ENCODE results near the gene ARMH2.

ARMH2 gene

GRCh38 chr6:24798740-24799540, at the start of gene ARMH2:
ARMH2 (minus strand) TSS chr6:24798917; CDS start chr6:24798857, 60 bp downstream.
- DNase-seq (ENCODE audit: low read depth in 2 of 2, low spot score in 1 of 2): no peak

GRCh38 chr6:24848461-24848860, 49.7 kb upstream of the ARMH2 start:
- DNase-seq (ENCODE audit: low read depth in 2 of 2, low spot score in 1 of 2): no peak

DNA sequence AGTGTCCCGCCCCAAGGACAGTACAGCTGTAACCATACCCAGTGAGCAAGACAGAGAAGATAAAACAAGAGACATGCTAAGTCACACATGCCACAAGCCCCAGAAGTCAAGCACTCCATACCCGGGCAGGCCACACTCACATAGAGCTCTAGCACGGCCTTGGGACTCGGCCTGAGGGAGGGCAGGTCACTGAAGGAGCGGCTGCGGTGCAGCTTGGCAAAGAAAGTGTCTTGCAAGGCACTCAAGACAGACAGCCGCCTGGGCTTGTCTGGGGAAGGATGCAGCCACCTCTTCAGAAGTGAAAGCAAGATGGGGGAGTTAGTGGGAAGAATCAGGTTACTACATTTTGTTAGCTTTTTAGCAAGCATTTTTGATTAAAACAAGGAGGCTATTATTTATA, 48.7 kb upstream of the ARMH2 start:
- DNase-seq (ENCODE audit: low read depth in 2 of 2, low spot score in 1 of 2): no peak

GRCh38 chr6:24845578-24845977, 46.9 kb upstream of the ARMH2 start:
- no peak for DNase-seq (ENCODE audit: low read depth in 2 of 2, low spot score in 1 of 2)

- no peak for DNase-seq (ENCODE audit: low read depth in 2 of 2, low spot score in 1 of 2)
Measured at GRCh38 chr6:24844903-24845302, 46.2 kb upstream of the ARMH2 start.

DNA sequence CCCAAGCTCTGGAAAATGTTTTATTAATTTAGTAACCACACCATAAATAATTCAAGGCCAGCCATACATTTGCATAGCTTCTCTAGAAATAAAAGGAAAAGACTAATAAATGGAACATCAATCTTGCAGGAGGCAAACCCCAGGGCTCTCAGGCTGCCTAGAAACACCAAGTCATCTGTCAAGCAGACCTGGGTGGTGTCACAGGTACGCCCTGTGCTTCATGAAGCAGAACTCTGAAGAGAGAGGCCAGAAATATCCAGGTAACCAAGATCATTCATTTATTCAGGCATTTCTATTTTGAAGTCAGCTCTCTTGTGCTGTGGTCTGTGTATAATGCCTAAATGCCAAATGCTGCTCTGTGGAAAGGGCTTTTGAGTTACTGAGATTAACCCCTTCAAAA, 45.3 kb upstream of the ARMH2 start:
- DNase-seq (ENCODE audit: low read depth in 2 of 2, low spot score in 1 of 2): no peak

- no peak for DNase-seq (ENCODE audit: low read depth in 2 of 2, low spot score in 1 of 2)
Measured at GRCh38 chr6:24840187-24840586, 41.5 kb upstream of the ARMH2 start.

GRCh38 chr6:24838994-24839393, 40.3 kb upstream of the ARMH2 start:
- no peak for DNase-seq (ENCODE audit: low read depth in 2 of 2, low spot score in 1 of 2)

GRCh38 chr6:24838081-24838480, 39.4 kb upstream of the ARMH2 start:
- DNase-seq (ENCODE audit: low read depth in 2 of 2, low spot score in 1 of 2): no peak

DNA sequence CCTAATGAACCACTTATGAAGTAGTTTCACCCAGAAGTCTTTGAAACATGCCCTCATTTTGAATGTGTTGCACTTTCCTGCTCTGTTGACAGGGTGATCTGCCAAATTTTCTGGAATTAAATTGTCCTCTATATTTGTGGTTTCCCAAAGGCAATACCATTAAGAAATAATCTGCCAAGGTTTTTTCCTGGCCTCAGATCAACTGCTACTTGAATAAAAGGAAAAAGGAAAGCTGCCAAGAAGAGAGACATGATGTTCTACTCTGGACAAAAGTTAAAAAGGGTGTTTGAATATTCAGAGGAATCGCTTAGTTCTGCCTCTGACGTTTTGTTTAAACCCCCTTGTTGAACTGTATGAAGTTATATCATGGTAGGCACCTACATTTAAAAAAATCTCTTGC, 37.4 kb upstream of the ARMH2 start:
- DNase-seq (ENCODE audit: low read depth in 2 of 2, low spot score in 1 of 2): no peak

DNA sequence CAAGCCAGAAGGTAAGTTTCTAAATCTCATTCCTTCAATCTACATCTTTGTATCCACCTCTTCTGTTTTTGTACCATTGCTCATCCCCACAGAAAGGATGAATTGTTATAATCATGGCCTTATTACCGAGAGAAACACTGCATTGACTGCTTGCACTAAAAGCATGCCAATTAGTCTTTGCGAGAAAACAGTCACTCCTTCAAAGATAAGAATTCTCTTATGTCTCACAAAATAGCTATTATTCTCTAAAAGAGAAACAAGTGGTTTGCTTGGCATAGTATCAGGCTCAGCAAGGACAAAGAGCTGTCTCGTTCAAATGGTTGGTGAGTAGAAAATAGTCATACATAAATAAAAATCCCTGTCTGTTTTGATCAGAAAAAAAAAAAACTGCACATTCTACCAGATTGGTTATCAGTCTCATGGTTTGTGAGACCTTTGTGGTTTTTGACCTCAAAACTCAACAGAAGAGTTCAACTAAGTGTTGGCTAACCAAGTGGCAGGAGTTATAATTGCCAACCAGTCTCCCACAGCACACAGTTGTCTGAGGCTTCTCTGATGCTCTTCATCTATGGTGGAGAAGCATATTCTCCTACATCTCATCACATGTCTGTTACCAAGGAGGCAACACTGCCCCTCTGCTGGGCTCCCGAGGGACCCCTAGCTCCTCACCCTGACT, 35.1 kb upstream of the ARMH2 start:
- DNase-seq (ENCODE audit: low read depth in 2 of 2, low spot score in 1 of 2): no peak

DNA sequence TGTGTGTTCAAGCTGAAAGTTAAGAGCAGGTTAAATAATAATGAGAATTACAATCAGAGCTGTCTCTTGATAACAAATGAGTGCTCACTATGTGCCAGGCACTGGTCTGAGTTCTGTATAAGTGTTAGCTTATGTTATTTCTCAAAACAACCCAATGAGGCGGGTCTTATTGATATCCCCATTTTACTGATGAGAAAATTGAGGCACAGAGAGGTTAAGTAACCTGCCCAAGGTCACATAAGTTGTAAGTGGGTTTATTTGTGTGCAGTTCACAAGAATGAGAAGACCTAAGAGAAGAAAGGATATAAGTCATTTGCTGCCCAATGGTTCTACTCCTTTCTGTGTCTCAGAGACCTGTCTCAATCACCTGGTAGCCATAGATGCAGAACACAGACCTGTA, 34.1 kb upstream of the ARMH2 start:
- DNase-seq (ENCODE audit: low read depth in 2 of 2, low spot score in 1 of 2): no peak

- DNase-seq (ENCODE audit: low read depth in 2 of 2, low spot score in 1 of 2): no peak
Measured at GRCh38 chr6:24831771-24832716, 33.3 kb upstream of the ARMH2 start.

DNA sequence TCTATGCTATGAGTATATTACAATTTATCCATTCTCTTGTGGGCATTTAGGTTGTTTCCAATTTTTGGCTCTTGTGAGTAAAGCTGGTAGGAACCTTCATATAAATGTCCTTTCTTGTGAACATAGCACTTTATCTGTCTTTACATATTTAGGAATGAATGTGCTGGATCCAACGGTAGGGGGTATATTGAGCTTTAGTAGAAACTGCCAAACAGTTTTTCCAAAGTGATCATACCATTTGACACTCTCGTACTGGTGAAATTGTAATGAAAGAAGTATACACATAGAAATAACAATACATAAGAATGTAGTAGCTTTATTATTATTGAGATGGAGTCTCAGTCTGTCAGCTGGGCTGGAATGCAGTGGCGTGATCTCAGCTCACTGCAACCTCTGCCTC, 30.9 kb upstream of the ARMH2 start:
- DNase-seq (ENCODE audit: low read depth in 2 of 2, low spot score in 1 of 2): no peak

DNA sequence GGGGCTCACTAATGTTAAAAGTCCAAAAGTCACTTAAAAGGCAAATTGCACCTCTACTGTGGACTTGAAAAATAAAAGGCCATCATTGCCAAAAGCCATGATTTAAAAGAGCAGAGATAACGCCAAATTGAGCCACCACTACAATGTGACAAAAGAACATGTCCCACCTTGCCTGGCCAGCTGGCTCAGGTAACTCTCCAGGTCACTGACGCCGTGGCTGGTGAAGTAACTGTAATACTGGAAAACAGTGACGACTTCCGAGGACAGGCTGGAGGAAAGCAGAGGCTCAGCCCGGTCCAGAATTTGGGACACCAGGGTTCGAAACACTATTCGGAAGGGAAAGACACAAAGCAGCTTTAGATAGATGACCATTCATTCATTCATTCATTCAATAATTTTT, 29.3 kb upstream of the ARMH2 start:
- no peak for DNase-seq (ENCODE audit: low read depth in 2 of 2, low spot score in 1 of 2)

DNA sequence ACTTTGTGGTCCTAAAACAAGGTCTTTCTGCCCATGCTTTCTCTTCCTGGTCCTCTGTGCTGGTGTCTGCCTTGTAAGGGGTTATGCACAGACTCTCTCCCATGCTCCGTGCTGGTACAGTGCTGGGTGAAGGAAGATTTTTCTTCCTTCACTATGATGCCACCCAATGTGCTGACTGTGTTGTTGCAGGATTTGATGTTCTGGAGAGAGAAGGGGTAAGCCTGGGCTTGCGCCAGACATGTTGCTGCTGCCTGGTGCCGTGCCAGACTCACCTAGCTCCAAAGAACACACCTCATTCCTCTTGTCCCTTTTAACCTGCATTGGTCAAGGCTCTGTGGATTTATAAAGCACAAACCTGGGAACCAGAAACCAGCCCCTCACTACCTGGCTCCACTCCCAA, 28.4 kb upstream of the ARMH2 start:
- DNase-seq (ENCODE audit: low read depth in 2 of 2, low spot score in 1 of 2): no peak

- DNase-seq (ENCODE audit: low read depth in 2 of 2, low spot score in 1 of 2): no peak
Measured at GRCh38 chr6:24825130-24825630, 26.5 kb upstream of the ARMH2 start.

DNA sequence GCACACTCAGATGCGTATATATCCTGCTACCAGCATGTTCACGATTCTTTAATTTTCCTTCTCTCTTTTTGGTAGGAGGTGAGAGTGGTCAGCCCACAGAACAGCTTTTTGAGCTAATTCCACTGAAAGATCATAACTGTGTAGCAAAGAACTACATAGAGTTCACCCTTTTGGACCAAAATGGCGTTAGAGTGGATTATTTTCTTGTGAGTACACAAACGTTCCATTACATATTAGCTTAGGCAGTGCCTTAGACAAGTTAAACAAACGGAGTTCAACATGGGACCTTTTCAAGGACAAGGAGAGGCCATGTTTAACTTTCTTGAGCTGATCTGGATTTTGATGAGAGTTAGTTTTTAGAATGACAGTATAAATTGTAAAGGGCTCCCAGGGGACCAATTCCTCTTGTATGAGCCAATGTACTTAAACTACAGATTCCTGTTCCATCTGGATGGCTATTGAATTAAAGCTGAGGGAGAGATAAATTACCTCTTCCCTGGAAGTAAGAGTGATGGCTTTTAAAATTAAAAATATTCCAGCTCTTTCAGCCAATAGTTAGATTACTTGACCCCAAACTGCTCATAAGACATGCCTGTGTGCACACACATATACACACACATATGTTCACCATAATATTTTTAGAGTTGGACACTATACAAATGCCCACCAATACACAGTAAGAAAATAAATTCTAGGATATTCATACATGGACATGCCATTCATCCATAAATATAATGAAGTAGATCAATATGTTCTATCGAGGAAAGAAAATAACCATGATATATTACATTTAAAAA, 25.6 kb upstream of the ARMH2 start:
- DNase-seq (ENCODE audit: low read depth in 2 of 2, low spot score in 1 of 2): no peak

GRCh38 chr6:24823185-24823584, 24.5 kb upstream of the ARMH2 start:
- DNase-seq (ENCODE audit: low read depth in 2 of 2, low spot score in 1 of 2): no peak

DNA sequence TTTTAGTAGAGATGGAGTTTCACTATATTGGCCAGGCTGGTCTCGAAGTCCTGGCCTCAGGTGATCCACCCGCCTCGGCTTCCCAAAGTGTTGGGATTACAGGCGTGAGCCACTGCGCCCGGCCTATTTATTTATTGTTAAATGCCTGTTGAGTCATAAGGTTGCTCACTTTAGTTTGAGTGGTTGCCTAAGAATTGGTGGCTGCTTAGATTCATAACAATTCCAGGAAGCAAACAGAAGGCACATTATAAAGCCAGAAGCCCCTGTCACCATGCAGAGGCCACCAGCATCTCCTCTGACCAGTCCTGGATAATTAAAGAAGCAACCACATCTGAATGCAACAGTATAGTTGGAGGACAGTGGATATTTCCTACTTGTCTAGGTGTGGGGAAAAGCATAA, 24.0 kb upstream of the ARMH2 start:
- no peak for DNase-seq (ENCODE audit: low read depth in 2 of 2, low spot score in 1 of 2)

Measured in stimulated activated CD8-positive, alpha-beta memory T cell treated with anti-CD3 and anti-CD28 coated beads, Interleukin-4, amount 100 ng/mL, for 4 hours (primary cell).